MM.1S (cell line): ENCODE results near the gene MELTF.

Source experiments
- DNase-seq: peaks from one replicate; pipeline ENCODE4 v3.0.0-alpha.2; 2015
- H2AFZ ChIP-seq: fragments of 300-600 bp; sonication (generic); 2 replicates; pipeline ENCODE4 v1.6.0; 2016; ENCODE audit warnings: antibody characterized with exemption, low read length
- H3F3A ChIP-seq: fragments of 300-600 bp; sonication (generic); 2 replicates; pipeline ENCODE4 v1.6.1; 2016; ENCODE audit warnings: mild to moderate bottlenecking, antibody characterized with exemption, low read length, moderate library complexity, mixed read lengths; ENCODE audit not compliant: insufficient read depth
- H3K27ac ChIP-seq: fragments of 300-600 bp; sonication (generic); 2 replicates; pipeline ENCODE4 v1.5.1; 2016; ENCODE audit warnings: mild to moderate bottlenecking, low read length
- H3K27me3 ChIP-seq: fragments of 300-600 bp; sonication (generic); replicated peaks from 2 replicates; pipeline ENCODE4 v1.6.0; 2016; ENCODE audit warnings: low read length; ENCODE audit not compliant: insufficient read depth
- H3K36me3 ChIP-seq: fragments of 300-600 bp; sonication (generic); replicated peaks from 2 replicates; pipeline ENCODE4 v1.6.1; 2016; ENCODE audit warnings: mild to moderate bottlenecking, low read length, mixed read lengths; ENCODE audit not compliant: insufficient read depth
- H3K4me1 ChIP-seq: fragments of 300-600 bp; sonication (generic); 2 replicates; pipeline ENCODE4 v1.6.1; 2016; ENCODE audit warnings: low read length, mixed read lengths
- H3K4me2 ChIP-seq: fragments of 300-600 bp; sonication (generic); 2 replicates; pipeline ENCODE4 v1.6.0; 2016; ENCODE audit warnings: low read depth, low read length
- H3K4me3 ChIP-seq: fragments of 300-600 bp; sonication (generic); 2 replicates; pipeline ENCODE4 v1.5.1; 2016; ENCODE audit warnings: low read length, mixed read lengths
- H3K79me2 ChIP-seq: fragments of 300-600 bp; sonication (generic); 2 replicates; pipeline ENCODE4 v1.6.1; 2016; ENCODE audit warnings: mixed run types, low read length, mixed read lengths
- H3K9ac ChIP-seq: fragments of 300-600 bp; sonication (generic); 2 replicates; pipeline ENCODE4 v1.6.1; 2016; ENCODE audit warnings: low read length, mixed read lengths
- H3K9me2 ChIP-seq: fragments of 300-600 bp; sonication (generic); replicated peaks from 2 replicates; pipeline ENCODE4 v1.6.1; 2016; ENCODE audit warnings: mild to moderate bottlenecking, low read length, mixed read lengths; ENCODE audit not compliant: insufficient read depth
- H3K9me3 ChIP-seq: fragments of 300-600 bp; sonication (generic); replicated peaks from 2 replicates; pipeline ENCODE4 v1.6.1; 2016; ENCODE audit warnings: mild to moderate bottlenecking, low read length, mixed read lengths; ENCODE audit not compliant: insufficient read depth
- H4K20me1 ChIP-seq: fragments of 300-600 bp; sonication (generic); 2 replicates; pipeline ENCODE4 v1.6.1; 2016; ENCODE audit warnings: mild to moderate bottlenecking, low read length, moderate library complexity, mixed read lengths; ENCODE audit not compliant: insufficient read depth
- CTCF ChIP-seq: fragments of 300-600 bp; sonication (generic); IDR thresholded peaks from 2 replicates; pipeline ENCODE4 v1.5.1; 2016; ENCODE audit warnings: antibody characterized with exemption, low read length, mixed read lengths
- EZH2 ChIP-seq: fragments of 300-600 bp; sonication (generic); optimal IDR thresholded peaks from 2 replicates; pipeline ENCODE3; 2017; ENCODE audit warnings: low read depth, mild to moderate bottlenecking, antibody characterized with exemption, low read length, mixed read lengths
- EZH2phosphoT487 ChIP-seq: fragments of 300-600 bp; sonication (generic); IDR thresholded peaks from 2 replicates; pipeline ENCODE4 v1.6.1; 2018; ENCODE audit warnings: antibody characterized with exemption, low read length

MELTF gene

GRCh38 chr3:196970547-196971093 is 59.0 kb downstream of the MELTF start:
- 0 out of 2 replicates have a peak, but pooled peaks cover 6% of the 10 kb centered on the region for H3K4me1 ChIP-seq
- no peaks in the 10 kb centered on the region for H3K9me3 ChIP-seq
- H3K27ac ChIP-seq = no peak overlapping the region
- H3K27me3 ChIP-seq = peaks cover 12% of the 10 kb centered on the region; the same call in 1 of the 2 replicates
- no peak overlapping the region for H3K4me3 ChIP-seq
- no peaks in the 10 kb centered on the region for H4K20me1 ChIP-seq
- H3K4me2 ChIP-seq = 0 out of 2 replicates have a peak overlapping the region, but pooled peaks have one; percentile 52
- no peaks in the 10 kb centered on the region for H3K79me2 ChIP-seq
- 0 out of 2 replicates have a peak overlapping the region, but pooled peaks have one; percentile 25 for H2AFZ ChIP-seq
- no peak overlapping the region for H3K9ac ChIP-seq
- no peak for DNase-seq
- H3F3A ChIP-seq = no peaks in the 10 kb centered on the region
- TF ChIP-seq CTCF = no peak
- no peak for TF ChIP-seq EZH2
- no peak for TF ChIP-seq EZH2phosphoT487
- no peaks in the 10 kb centered on the region for H3K9me2 ChIP-seq
- H3K36me3 ChIP-seq = no peaks in the 10 kb centered on the region

GRCh38 chr3:196969660-196970546 is 59.7 kb downstream of the MELTF start:
- no peaks in the 10 kb centered on the region for H4K20me1 ChIP-seq
- no peaks in the 10 kb centered on the region for H3F3A ChIP-seq
- no peaks in the 10 kb centered on the region for H3K9me3 ChIP-seq
- H3K4me2 ChIP-seq = peak overlapping the region; percentile 100
- peak overlapping the region; percentile 97 for H3K4me3 ChIP-seq
- peaks cover 12% of the 10 kb centered on the region; the same call in 1 of the 2 replicates for H3K27me3 ChIP-seq
- peak overlapping the region; percentile 61 for H2AFZ ChIP-seq
- no peaks in the 10 kb centered on the region for H3K36me3 ChIP-seq
- TF ChIP-seq EZH2 (no peak), CTCF (peak; percentile 62)
- DNase-seq = peak; percentile 74
- peak overlapping the region; percentile 75; the same call in 1 of the 2 replicates for H3K9ac ChIP-seq
- H3K9me2 ChIP-seq = no peaks in the 10 kb centered on the region
- no peak overlapping the region for H3K27ac ChIP-seq
- no peaks in the 10 kb centered on the region for H3K79me2 ChIP-seq
- 0 out of 2 replicates have a peak, but pooled peaks cover 6% of the 10 kb centered on the region for H3K4me1 ChIP-seq

- Histone ChIP-seq H3K4me2 (peak overlapping the region; percentile 100), H3K79me2 (no peaks in the 10 kb centered on the region), H3K36me3 (no peaks in the 10 kb centered on the region), H3K27me3 (peaks cover 12% of the 10 kb centered on the region; the same call in 1 of the 2 replicates), H3F3A (no peaks in the 10 kb centered on the region), H3K9me2 (no peaks in the 10 kb centered on the region), H3K27ac (peak overlapping the region; percentile 33; the same call in 1 of the 2 replicates), H3K9me3 (no peaks in the 10 kb centered on the region), H3K4me3 (peak overlapping the region; percentile 97), H4K20me1 (no peaks in the 10 kb centered on the region), H3K4me1 (0 out of 2 replicates have a peak, but pooled peaks cover 6% of the 10 kb centered on the region), H2AFZ (peak overlapping the region; percentile 99), H3K9ac (peak overlapping the region; percentile 75)
- TF ChIP-seq CTCF (no peak), EZH2 (no peak), EZH2phosphoT487 (no peak)
- DNase-seq = peak; percentile 56
Observed at GRCh38 chr3:196969134-196969659, 60.4 kb downstream of the MELTF start.
